MM.1S (cell line): ENCODE results near the gene RNASE13.

Source experiments
- DNase-seq: peaks from one replicate; pipeline ENCODE4 v3.0.0-alpha.2; 2015
- H2AFZ ChIP-seq: fragments of 300-600 bp; sonication (generic); 2 replicates; pipeline ENCODE4 v1.6.0; 2016; ENCODE audit warnings: antibody characterized with exemption, low read length
- H3F3A ChIP-seq: fragments of 300-600 bp; sonication (generic); 2 replicates; pipeline ENCODE4 v1.6.1; 2016; ENCODE audit warnings: mild to moderate bottlenecking, antibody characterized with exemption, low read length, moderate library complexity, mixed read lengths; ENCODE audit not compliant: insufficient read depth
- H3K27ac ChIP-seq: fragments of 300-600 bp; sonication (generic); 2 replicates; pipeline ENCODE4 v1.5.1; 2016; ENCODE audit warnings: mild to moderate bottlenecking, low read length
- H3K27me3 ChIP-seq: fragments of 300-600 bp; sonication (generic); replicated peaks from 2 replicates; pipeline ENCODE4 v1.6.0; 2016; ENCODE audit warnings: low read length; ENCODE audit not compliant: insufficient read depth
- H3K36me3 ChIP-seq: fragments of 300-600 bp; sonication (generic); replicated peaks from 2 replicates; pipeline ENCODE4 v1.6.1; 2016; ENCODE audit warnings: mild to moderate bottlenecking, low read length, mixed read lengths; ENCODE audit not compliant: insufficient read depth
- H3K4me1 ChIP-seq: fragments of 300-600 bp; sonication (generic); 2 replicates; pipeline ENCODE4 v1.6.1; 2016; ENCODE audit warnings: low read length, mixed read lengths
- H3K4me2 ChIP-seq: fragments of 300-600 bp; sonication (generic); 2 replicates; pipeline ENCODE4 v1.6.0; 2016; ENCODE audit warnings: low read depth, low read length
- H3K4me3 ChIP-seq: fragments of 300-600 bp; sonication (generic); 2 replicates; pipeline ENCODE4 v1.5.1; 2016; ENCODE audit warnings: low read length, mixed read lengths
- H3K79me2 ChIP-seq: fragments of 300-600 bp; sonication (generic); 2 replicates; pipeline ENCODE4 v1.6.1; 2016; ENCODE audit warnings: mixed run types, low read length, mixed read lengths
- H3K9ac ChIP-seq: fragments of 300-600 bp; sonication (generic); 2 replicates; pipeline ENCODE4 v1.6.1; 2016; ENCODE audit warnings: low read length, mixed read lengths
- H3K9me2 ChIP-seq: fragments of 300-600 bp; sonication (generic); replicated peaks from 2 replicates; pipeline ENCODE4 v1.6.1; 2016; ENCODE audit warnings: mild to moderate bottlenecking, low read length, mixed read lengths; ENCODE audit not compliant: insufficient read depth
- H3K9me3 ChIP-seq: fragments of 300-600 bp; sonication (generic); replicated peaks from 2 replicates; pipeline ENCODE4 v1.6.1; 2016; ENCODE audit warnings: mild to moderate bottlenecking, low read length, mixed read lengths; ENCODE audit not compliant: insufficient read depth
- H4K20me1 ChIP-seq: fragments of 300-600 bp; sonication (generic); 2 replicates; pipeline ENCODE4 v1.6.1; 2016; ENCODE audit warnings: mild to moderate bottlenecking, low read length, moderate library complexity, mixed read lengths; ENCODE audit not compliant: insufficient read depth
- EZH2 ChIP-seq: fragments of 300-600 bp; sonication (generic); optimal IDR thresholded peaks from 2 replicates; pipeline ENCODE3; 2017; ENCODE audit warnings: low read depth, mild to moderate bottlenecking, antibody characterized with exemption, low read length, mixed read lengths
- EZH2phosphoT487 ChIP-seq: fragments of 300-600 bp; sonication (generic); IDR thresholded peaks from 2 replicates; pipeline ENCODE4 v1.6.1; 2018; ENCODE audit warnings: antibody characterized with exemption, low read length
- TF ChIP-seq, protein P1 (sequence below): fragments of 300-600 bp; sonication (generic); IDR thresholded peaks from 2 replicates; pipeline ENCODE4 v1.5.1; 2016; ENCODE audit warnings: antibody characterized with exemption, low read length, mixed read lengths

RNASE13 gene

DNA sequence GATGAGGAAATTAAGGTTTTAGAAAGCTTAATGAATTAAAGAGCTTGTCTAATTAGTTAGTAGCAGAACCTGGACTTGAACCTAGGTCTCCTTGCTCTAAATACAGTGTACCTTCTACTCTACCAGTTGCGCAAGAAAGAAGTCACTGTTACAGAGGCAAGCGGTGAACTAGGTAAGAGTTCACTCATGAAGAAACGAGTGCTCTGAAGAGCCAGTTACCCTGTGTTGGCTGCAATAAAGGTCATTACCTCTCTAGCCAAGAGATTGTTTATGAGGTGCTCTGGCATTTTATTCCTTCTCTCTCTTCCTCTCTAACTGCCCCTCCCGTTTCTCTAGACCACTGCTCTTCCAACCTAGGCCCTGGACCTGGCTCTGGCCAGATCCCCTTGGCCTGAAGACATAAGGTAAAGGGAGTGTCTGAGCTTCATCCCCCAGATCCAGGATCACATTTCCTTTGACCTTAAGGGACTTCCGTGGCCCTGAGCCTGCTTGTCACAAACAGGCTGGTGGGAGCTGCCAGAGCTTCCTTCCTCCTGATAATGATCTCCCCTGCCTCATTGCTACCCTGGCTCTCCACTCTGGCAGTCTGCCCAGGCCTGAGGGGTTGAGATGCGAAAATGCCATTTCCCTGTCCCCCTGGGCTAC is 9.5 kb upstream of the RNASE13 start:
- no peaks in the 10 kb centered on the region for H3K36me3 ChIP-seq
- no peak overlapping the region for H3K9ac ChIP-seq
- no peaks in the 10 kb centered on the region for H3F3A ChIP-seq
- H3K4me1 ChIP-seq, result no peaks in the 10 kb centered on the region
- H3K27ac ChIP-seq, result no peak overlapping the region
- H3K27me3 ChIP-seq, result no peaks in the 10 kb centered on the region
- H3K9me3 ChIP-seq, result no peaks in the 10 kb centered on the region
- H4K20me1 ChIP-seq, result no peaks in the 10 kb centered on the region
- TF ChIP-seq EZH2phosphoT487, result no peak
- no peak for TF ChIP-seq EZH2
- TF ChIP-seq, protein P1, sequence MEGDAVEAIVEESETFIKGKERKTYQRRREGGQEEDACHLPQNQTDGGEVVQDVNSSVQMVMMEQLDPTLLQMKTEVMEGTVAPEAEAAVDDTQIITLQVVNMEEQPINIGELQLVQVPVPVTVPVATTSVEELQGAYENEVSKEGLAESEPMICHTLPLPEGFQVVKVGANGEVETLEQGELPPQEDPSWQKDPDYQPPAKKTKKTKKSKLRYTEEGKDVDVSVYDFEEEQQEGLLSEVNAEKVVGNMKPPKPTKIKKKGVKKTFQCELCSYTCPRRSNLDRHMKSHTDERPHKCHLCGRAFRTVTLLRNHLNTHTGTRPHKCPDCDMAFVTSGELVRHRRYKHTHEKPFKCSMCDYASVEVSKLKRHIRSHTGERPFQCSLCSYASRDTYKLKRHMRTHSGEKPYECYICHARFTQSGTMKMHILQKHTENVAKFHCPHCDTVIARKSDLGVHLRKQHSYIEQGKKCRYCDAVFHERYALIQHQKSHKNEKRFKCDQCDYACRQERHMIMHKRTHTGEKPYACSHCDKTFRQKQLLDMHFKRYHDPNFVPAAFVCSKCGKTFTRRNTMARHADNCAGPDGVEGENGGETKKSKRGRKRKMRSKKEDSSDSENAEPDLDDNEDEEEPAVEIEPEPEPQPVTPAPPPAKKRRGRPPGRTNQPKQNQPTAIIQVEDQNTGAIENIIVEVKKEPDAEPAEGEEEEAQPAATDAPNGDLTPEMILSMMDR, result no peak
- H2AFZ ChIP-seq, result no peak overlapping the region
- no peaks in the 10 kb centered on the region for H3K79me2 ChIP-seq
- no peak for DNase-seq
- H3K9me2 ChIP-seq, result no peaks in the 10 kb centered on the region
- no peak overlapping the region for H3K4me3 ChIP-seq
- no peak overlapping the region for H3K4me2 ChIP-seq

DNA sequence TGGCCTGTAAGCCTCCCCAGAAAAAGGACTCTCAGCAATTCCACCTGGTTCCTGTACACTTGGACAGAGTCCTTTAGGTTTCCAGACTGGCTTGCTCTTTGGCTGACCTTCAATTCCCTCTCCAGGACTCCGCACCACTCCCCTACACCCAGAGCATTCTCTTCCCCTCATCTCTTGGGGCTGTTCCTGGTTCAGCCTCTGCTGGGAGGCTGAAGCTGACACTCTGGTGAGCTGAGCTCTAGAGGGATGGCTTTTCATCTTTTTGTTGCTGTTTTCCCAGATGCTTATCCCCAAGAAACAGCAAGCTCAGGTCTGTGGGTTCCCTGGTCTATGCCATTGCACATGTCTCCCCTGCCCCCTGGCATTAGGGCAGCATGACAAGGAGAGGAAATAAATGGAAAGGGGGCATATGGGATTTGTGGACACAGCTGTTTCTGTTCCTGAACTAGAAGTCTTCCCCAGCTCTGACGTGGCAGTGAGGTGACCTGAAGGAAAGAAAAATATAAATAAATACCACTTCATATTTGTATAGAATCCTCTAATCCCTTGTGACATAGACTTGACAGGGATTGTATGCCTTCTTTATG is 8.9 kb upstream of the RNASE13 start:
- Histone ChIP-seq H4K20me1 (no peaks in the 10 kb centered on the region), H3K27me3 (no peaks in the 10 kb centered on the region), H3K4me2 (no peak overlapping the region), H3K27ac (no peak overlapping the region), H2AFZ (no peak overlapping the region), H3F3A (no peaks in the 10 kb centered on the region), H3K36me3 (no peaks in the 10 kb centered on the region), H3K79me2 (no peaks in the 10 kb centered on the region), H3K4me3 (no peak overlapping the region), H3K9me2 (no peaks in the 10 kb centered on the region), H3K9me3 (no peaks in the 10 kb centered on the region), H3K9ac (no peak overlapping the region), H3K4me1 (no peaks in the 10 kb centered on the region)
- no peak for DNase-seq
- TF ChIP-seq EZH2phosphoT487 (no peak), EZH2 (no peak)
- TF ChIP-seq, protein P1, result no peak

DNA sequence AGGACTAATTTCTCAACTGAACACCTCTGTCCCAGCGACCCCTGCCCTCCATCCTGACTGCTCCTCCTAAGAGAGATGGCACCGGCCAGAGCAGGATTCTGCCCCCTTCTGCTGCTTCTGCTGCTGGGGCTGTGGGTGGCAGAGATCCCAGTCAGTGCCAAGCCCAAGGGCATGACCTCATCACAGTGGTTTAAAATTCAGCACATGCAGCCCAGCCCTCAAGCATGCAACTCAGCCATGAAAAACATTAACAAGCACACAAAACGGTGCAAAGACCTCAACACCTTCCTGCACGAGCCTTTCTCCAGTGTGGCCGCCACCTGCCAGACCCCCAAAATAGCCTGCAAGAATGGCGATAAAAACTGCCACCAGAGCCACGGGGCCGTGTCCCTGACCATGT is 8.3 kb upstream of the RNASE13 start:
- Histone ChIP-seq H3F3A (no peaks in the 10 kb centered on the region), H3K79me2 (no peaks in the 10 kb centered on the region), H2AFZ (no peak overlapping the region), H3K4me1 (no peaks in the 10 kb centered on the region), H3K4me3 (no peak overlapping the region), H3K9me3 (no peaks in the 10 kb centered on the region), H3K9me2 (no peaks in the 10 kb centered on the region), H3K9ac (no peak overlapping the region), H3K4me2 (no peak overlapping the region), H3K36me3 (no peaks in the 10 kb centered on the region), H4K20me1 (no peaks in the 10 kb centered on the region), H3K27ac (no peak overlapping the region), H3K27me3 (no peaks in the 10 kb centered on the region)
- no peak for DNase-seq
- TF ChIP-seq EZH2phosphoT487 (no peak), EZH2 (no peak)
- TF ChIP-seq, protein P1, result no peak
